SH-SY5Y (cell line): ENCODE measurements around the gene DGCR6L.

Experiments
- GATA2 ChIP-seq: IDR thresholded peaks from 2 replicates; pipeline ENCODE4 v1.6.1; 2011; ENCODE audit warnings: mild to moderate bottlenecking, low read depth, low read length
- GATA3 ChIP-seq: IDR thresholded peaks from 2 replicates; pipeline ENCODE4 v1.6.1; 2011; ENCODE audit warnings: low read depth, mild to moderate bottlenecking, low read length, moderate library complexity

- no peak for TF ChIP-seq GATA2
- TF ChIP-seq GATA3, result no peak
Measured at GRCh38 chr22:20298803-20299745, 20.8 kb downstream of the DGCR6L start.
